ENCODE results near the gene TMEM91.
A peak's percentile ranks its signal among the peaks of the same experiment; 100 is the strongest.

TMEM91 gene

GRCh38 chr19:41355035-41355434 is 21.3 kb upstream of the TMEM91 start:
- no peak overlapping the region for H3K27ac ChIP-seq
- TF ChIP-seq ZFX (IDR thresholded peaks at IDR 0.05), result no peak
- TF ChIP-seq, protein P1, sequence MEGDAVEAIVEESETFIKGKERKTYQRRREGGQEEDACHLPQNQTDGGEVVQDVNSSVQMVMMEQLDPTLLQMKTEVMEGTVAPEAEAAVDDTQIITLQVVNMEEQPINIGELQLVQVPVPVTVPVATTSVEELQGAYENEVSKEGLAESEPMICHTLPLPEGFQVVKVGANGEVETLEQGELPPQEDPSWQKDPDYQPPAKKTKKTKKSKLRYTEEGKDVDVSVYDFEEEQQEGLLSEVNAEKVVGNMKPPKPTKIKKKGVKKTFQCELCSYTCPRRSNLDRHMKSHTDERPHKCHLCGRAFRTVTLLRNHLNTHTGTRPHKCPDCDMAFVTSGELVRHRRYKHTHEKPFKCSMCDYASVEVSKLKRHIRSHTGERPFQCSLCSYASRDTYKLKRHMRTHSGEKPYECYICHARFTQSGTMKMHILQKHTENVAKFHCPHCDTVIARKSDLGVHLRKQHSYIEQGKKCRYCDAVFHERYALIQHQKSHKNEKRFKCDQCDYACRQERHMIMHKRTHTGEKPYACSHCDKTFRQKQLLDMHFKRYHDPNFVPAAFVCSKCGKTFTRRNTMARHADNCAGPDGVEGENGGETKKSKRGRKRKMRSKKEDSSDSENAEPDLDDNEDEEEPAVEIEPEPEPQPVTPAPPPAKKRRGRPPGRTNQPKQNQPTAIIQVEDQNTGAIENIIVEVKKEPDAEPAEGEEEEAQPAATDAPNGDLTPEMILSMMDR (conservative IDR thresholded peaks at IDR 0.05), result no peak

- no peak overlapping the region for H3K27ac ChIP-seq
- TF ChIP-seq, protein P1 (conservative IDR thresholded peaks at IDR 0.05), result no peak
- TF ChIP-seq ZFX (IDR thresholded peaks at IDR 0.05), result no peak
Measured at GRCh38 chr19:41355802-41356201, 20.5 kb upstream of the TMEM91 start.

GRCh38 chr19:41356984-41357739 is 19.2 kb upstream of the TMEM91 start:
- no peak overlapping the region for H3K27ac ChIP-seq

GRCh38 chr19:41357746-41358145 is 18.6 kb upstream of the TMEM91 start:
- H3K27ac ChIP-seq, result no peak overlapping the region
- TF ChIP-seq, protein P1 (conservative IDR thresholded peaks at IDR 0.05), result no peak
- TF ChIP-seq ZFX (IDR thresholded peaks at IDR 0.05), result no peak

More at GRCh38 chr19:41356984-41357739, 19.2 kb upstream of the TMEM91 start:
- no peak for TF ChIP-seq ZFX (IDR thresholded peaks at IDR 0.05)
- TF ChIP-seq, protein P1 (conservative IDR thresholded peaks at IDR 0.05), result no peak

DNA sequence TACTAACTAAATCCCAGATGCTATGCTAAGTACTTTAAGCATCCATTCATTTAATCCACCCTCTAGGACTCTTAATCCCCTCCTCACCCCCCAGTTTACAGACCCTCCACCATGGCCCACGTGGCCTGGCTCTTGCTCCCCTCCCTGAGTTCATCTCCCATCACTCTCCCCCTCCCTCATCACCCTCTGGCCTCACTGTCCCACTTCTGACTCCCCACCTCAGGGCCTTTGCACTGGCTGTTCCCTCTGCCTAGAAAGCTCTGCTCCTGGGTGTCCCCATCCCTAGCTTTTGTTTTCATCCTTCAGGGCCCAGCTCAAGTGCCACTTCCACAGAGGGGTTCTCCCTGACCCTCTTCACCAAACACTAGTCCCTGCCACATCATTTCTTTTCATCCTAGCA is 16.6 kb upstream of the TMEM91 start:
- TF ChIP-seq, protein P1 (conservative IDR thresholded peaks at IDR 0.05), result no peak
- no peak for TF ChIP-seq ZFX (IDR thresholded peaks at IDR 0.05)
- no peak overlapping the region for H3K27ac ChIP-seq

GRCh38 chr19:41362143-41362847 is 14.0 kb upstream of the TMEM91 start:
- no peak overlapping the region for H3K27ac ChIP-seq
- TF ChIP-seq ZFX (IDR thresholded peaks at IDR 0.05), result no peak
- TF ChIP-seq, protein P1 (conservative IDR thresholded peaks at IDR 0.05), result no peak

DNA sequence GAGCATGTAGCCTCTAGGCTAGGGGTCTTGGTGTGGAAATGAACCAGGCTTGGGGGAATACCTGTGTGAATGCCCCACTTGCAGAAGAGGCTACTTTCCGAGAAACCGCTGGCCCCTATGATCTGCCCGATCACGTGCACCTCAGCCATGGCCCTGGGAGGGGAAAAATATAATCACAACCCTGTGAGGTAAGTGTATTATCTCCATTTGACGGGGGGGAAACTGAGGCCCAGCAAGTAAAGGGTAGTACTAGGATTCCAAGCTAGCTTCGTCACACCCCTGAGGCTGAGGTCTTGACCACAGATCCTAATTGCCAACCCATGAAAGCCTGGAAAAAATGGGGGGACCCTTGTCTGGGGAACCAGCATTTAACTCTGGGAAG is 13.0 kb upstream of the TMEM91 start:
- peak overlapping the region; percentile 76 for H3K27ac ChIP-seq
- no peak for TF ChIP-seq ZFX (IDR thresholded peaks at IDR 0.05)
- TF ChIP-seq, protein P1 (conservative IDR thresholded peaks at IDR 0.05), result no peak
